Calu3 (cell line): ENCODE measurements around the gene ISY1. TPM values are rescaled to one million over a fixed set of nuclear protein-coding genes. Genes with fewer than 3 reads are reported as not detected.
"Not testable (repeated sequence)": the region's sequence is repeated elsewhere in the genome, so short reads cannot be mapped to it uniquely, and the experiment has no call there.

Source experiments
- BruUV-seq: library from RNA; stranded (reverse); fragments of 400-500 nt; replicated peaks from 2 replicates; lab custom pipeline; 2021; lab: Mats Ljungman, UMichigan
- CTCF ChIA-PET: fragments of 300-600 bp; sonication (Branson Sonifier 250); formaldehyde crosslinking; loops from one replicate; lab custom pipeline; 2022; ENCODE audit warnings: antibody characterized with exemption; lab: Charles Lee
- DNase-seq: peaks from one replicate; pipeline ENCODE4 v3.0.0; 2022
- H3K27ac Mint-ChIP-seq: one replicate; pipeline ENCODE4 v1.8.0; 2022; ENCODE audit warnings: mixed read lengths; ENCODE audit not compliant: unreplicated experiment
- H3K27me3 Mint-ChIP-seq: one replicate; pipeline ENCODE4 v1.8.0; 2022; ENCODE audit warnings: mixed read lengths; ENCODE audit not compliant: unreplicated experiment
- H3K36me3 Mint-ChIP-seq: one replicate; pipeline ENCODE4 v1.8.0; 2022; ENCODE audit warnings: mild to moderate bottlenecking, moderate library complexity, mixed read lengths; ENCODE audit not compliant: insufficient read depth, unreplicated experiment
- H3K4me1 Mint-ChIP-seq: one replicate; pipeline ENCODE4 v1.8.0; 2022; ENCODE audit warnings: mild to moderate bottlenecking, low read depth, mixed read lengths; ENCODE audit not compliant: unreplicated experiment
- H3K4me3 Mint-ChIP-seq: one replicate; pipeline ENCODE4 v1.8.0; 2022; ENCODE audit warnings: mild to moderate bottlenecking, low read depth, moderate library complexity, mixed read lengths; ENCODE audit not compliant: unreplicated experiment
- H3K9me3 Mint-ChIP-seq: one replicate; pipeline ENCODE4 v1.8.0; 2022; ENCODE audit warnings: low read depth, mixed read lengths; ENCODE audit not compliant: unreplicated experiment
- intact Hi-C: fragments of 100-400 bp; cut with micrococcal nuclease; formaldehyde crosslinking; loops from one replicate; pipeline ENCODE4 v1.10.0; 2022; ENCODE audit not compliant: unreplicated experiment
- total RNA-seq: library from RNA; stranded (reverse); gene quantifications from 2 replicates; pipeline ENCODE4 v1.2.3, GENCODE V29; 2022
- TF ChIP-seq, protein P1 (sequence below): fragments of 200-600 bp; IDR thresholded peaks from one replicate; pipeline ENCODE4 v1.8.0; 2022; ENCODE audit warnings: antibody characterized with exemption; ENCODE audit not compliant: unreplicated experiment

ISY1 gene
- total RNA-seq, 1 experiment from 2014 or later = 77.0 TPM

DNA sequence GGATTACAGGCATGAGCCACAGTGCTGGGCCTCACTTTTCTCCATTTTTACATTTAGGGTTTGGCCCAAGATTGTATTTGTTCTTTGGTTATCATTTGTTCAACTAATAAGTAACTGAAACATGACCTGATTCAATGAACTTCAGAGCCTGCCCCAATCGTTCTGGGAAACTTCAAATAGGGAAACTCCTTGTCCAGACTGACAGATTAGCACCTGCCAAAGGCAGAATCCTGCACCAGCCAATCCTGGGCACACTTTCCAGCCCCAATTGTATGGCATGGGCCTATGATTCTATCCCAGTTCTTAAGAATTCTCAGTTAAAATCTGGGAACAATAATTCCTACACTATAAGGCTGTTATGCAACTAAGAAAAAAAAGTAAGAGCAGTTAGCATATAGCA, 21.0 kb downstream of the ISY1 start:
- Mint-ChIP-seq H3K36me3 (peaks cover 61% of the 10 kb centered on the region), H3K9me3 (no peaks in the 10 kb centered on the region), H3K27ac (no peak overlapping the region), H3K27me3 (no peaks in the 10 kb centered on the region), H3K4me3 (no peak overlapping the region), H3K4me1 (no peaks in the 10 kb centered on the region)
- TF ChIP-seq, protein P1, sequence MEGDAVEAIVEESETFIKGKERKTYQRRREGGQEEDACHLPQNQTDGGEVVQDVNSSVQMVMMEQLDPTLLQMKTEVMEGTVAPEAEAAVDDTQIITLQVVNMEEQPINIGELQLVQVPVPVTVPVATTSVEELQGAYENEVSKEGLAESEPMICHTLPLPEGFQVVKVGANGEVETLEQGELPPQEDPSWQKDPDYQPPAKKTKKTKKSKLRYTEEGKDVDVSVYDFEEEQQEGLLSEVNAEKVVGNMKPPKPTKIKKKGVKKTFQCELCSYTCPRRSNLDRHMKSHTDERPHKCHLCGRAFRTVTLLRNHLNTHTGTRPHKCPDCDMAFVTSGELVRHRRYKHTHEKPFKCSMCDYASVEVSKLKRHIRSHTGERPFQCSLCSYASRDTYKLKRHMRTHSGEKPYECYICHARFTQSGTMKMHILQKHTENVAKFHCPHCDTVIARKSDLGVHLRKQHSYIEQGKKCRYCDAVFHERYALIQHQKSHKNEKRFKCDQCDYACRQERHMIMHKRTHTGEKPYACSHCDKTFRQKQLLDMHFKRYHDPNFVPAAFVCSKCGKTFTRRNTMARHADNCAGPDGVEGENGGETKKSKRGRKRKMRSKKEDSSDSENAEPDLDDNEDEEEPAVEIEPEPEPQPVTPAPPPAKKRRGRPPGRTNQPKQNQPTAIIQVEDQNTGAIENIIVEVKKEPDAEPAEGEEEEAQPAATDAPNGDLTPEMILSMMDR = no peak
- intact Hi-C loops = no loop called here
- BruUV-seq = TSS peak; percentile 7
- CTCF ChIA-PET = interaction anchor here (0.8 to 1.2 kb wide), 2 partner anchors 9 to 27 kb away, joined by 4 to 9 read pairs; no protein-coding TSS in a partner anchor
- no peak for DNase-seq

DNA sequence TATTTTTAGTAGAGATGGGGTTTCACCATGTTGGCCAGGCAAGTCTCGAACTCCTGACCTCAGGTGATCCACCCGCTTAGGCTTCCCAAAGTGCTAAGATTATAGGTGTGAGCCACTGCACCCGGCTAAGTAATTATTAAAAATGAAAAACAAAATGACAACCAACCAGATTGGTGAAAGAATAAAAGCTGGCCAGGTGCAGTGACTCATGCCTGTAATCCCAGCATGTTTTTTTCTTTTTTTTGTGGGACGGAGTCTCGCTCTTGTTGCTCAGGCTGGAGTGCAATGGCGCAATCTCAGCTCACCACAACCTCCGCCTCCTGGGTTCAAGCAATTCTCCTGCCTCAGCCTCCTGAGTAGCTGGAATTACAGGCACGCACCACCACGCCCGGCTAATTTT, 24.6 kb downstream of the ISY1 start:
- H3K9me3 Mint-ChIP-seq, H3K27ac Mint-ChIP-seq, BruUV-seq, H3K4me3 Mint-ChIP-seq, H3K4me1 Mint-ChIP-seq, DNase-seq, intact Hi-C loops, H3K27me3 Mint-ChIP-seq: not testable (repeated sequence)
- peaks cover 57% of the 10 kb centered on the region for H3K36me3 Mint-ChIP-seq
- CTCF ChIA-PET = interaction anchor here (0.7 kb wide), 1 partner anchor 18 kb away, joined by 3 read pairs; no protein-coding TSS in a partner anchor

DNA sequence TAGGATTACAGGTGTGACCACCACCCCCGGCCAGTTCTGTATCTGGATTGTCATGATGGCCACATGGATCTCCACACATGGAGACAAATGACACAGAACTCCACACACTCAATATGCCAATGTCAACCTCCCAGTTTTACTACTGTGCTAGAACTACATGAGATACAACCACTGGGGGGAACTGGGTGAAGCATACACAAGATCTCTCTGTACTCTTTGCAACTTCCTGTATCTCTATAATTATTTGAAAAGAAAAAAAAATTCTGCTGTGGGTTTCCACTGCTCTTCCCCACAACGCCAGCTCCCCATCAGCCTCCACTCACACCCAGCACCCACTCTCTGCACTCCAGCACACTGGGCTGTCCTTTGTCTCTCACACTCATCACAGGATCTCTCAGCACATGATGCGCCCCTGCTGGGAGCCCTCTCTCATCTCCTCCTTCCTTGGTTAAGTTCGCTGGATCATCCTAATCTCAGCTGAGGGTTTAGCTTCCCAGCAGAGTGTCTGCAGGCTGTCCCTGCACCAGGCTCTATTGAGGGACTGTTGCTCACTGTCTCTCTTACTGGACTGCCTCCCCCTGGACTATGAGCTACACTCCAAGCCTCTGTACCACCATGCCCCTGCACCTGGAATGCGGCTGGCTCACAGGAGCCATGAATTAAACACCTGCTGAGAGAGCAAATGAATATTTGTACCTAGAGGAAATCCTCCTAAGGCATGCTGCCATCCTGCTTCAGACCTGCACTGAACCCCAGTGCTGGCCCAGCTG, 28.6 kb downstream of the ISY1 start:
- H3K4me3 Mint-ChIP-seq = no peak overlapping the region
- no peaks in the 10 kb centered on the region for H3K4me1 Mint-ChIP-seq
- no peaks in the 10 kb centered on the region for H3K9me3 Mint-ChIP-seq
- no peak for DNase-seq
- H3K36me3 Mint-ChIP-seq = peaks cover 47% of the 10 kb centered on the region
- no peak overlapping the region for H3K27ac Mint-ChIP-seq
- CTCF ChIA-PET = interaction anchor here (1.7 kb wide), 1 partner anchor 113 kb away, joined by 4 read pairs; no protein-coding TSS in a partner anchor
- intact Hi-C loops = no loop called here
- TF ChIP-seq, protein P1 = no peak
- BruUV-seq = no TSS peak
- H3K27me3 Mint-ChIP-seq = no peaks in the 10 kb centered on the region

DNA sequence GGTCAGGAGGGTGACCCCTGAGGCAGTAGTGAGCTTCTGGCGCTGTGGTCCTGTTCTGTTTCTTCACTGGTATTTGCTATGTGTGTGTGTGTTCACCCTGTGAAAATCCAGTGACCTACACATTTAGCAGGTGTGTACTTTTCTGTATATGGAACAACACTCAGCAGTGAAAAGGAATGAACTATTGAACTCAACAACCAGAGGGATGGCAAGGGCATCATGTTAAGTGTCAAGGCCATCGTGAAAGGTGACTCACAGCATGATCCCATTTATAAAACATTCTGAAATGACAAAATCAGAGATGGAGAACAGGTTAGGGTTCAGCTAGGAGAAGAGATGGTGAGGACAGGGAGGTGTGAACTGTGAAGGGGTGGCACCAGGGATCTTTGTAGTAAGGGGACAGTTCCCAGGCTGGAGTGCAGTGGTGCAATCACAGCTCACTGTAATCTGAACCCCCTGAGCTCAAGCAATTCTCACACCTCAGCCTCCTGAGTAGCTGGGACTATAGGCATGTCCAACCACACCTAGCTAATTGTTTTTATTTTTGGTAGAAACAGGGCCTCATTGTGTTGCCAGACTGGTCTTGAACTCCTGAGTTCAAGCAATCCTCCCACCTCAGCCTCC, 29.3 kb downstream of the ISY1 start:
- TF ChIP-seq, protein P1 = no peak
- Mint-ChIP-seq H3K27ac (no peak overlapping the region), H3K4me1 (no peaks in the 10 kb centered on the region), H3K27me3 (no peaks in the 10 kb centered on the region), H3K4me3 (no peak overlapping the region), H3K9me3 (no peaks in the 10 kb centered on the region), H3K36me3 (peaks cover 43% of the 10 kb centered on the region)
- intact Hi-C loops = no loop called here
- CTCF ChIA-PET = interaction anchor here (1.7 kb wide), 1 partner anchor 113 kb away, joined by 4 read pairs; no protein-coding TSS in a partner anchor
- no TSS peak for BruUV-seq
- DNase-seq = no peak
